Measurements from ENCODE around the gene WDR13. TPM values are rescaled to one million over a fixed set of nuclear protein-coding genes. Genes with fewer than 3 reads are reported as not detected.

Gene WDR13
- total RNA-seq, 1 donor: 88.7 TPM

Small RNA genes lying within 50 kb of the gene (small RNA-seq; reads per million reads assigned to genes)
- not detected for gene MRPL32P1

Other genes starting within 250 kb of the WDR13 start
- gene SSX3, start 240.8 kb upstream of the WDR13 start, total RNA-seq: not detected in 2 replicates
- not detected in 2 replicates for gene SSX4, start 214.0 kb upstream of the WDR13 start, total RNA-seq
- not detected in 2 replicates for gene SSX4B, start 185.5 kb upstream of the WDR13 start, total RNA-seq
- gene SLC38A5, start 127.2 kb upstream of the WDR13 start, total RNA-seq: 48.9 and 52.8 TPM in 2 replicates
- 67.3 and 67.5 TPM in 2 replicates for gene FTSJ1, start 121.3 kb upstream of the WDR13 start, total RNA-seq
- 12.4 and 13.8 TPM in 2 replicates for gene PORCN, start 88.5 kb upstream of the WDR13 start, total RNA-seq
- 45.6 and 64.8 TPM in 2 replicates for gene EBP, start 75.7 kb upstream of the WDR13 start, total RNA-seq
- gene TBC1D25, start 57.8 kb upstream of the WDR13 start, total RNA-seq: 8.8 and 10.1 TPM in 2 replicates
- gene RBM3, start 23.0 kb upstream of the WDR13 start, total RNA-seq: 441 and 527 TPM in 2 replicates
- gene WAS, start 86.3 kb downstream of the WDR13 start, total RNA-seq: 0.36 TPM in 1 of 2 replicates, not detected in the other
- gene SUV39H1, start 99.2 kb downstream of the WDR13 start, total RNA-seq: 2.5 and 2.7 TPM in 2 replicates
- gene GLOD5, start 164.3 kb downstream of the WDR13 start, total RNA-seq: not detected in 2 replicates
- not detected in 2 replicates for gene GATA1, start 189.1 kb downstream of the WDR13 start, total RNA-seq
- 30.1 and 30.4 TPM in 2 replicates for gene HDAC6, start 204.6 kb downstream of the WDR13 start, total RNA-seq
- gene ERAS, start 229.0 kb downstream of the WDR13 start, total RNA-seq: not detected in 2 replicates
- not detected in 2 replicates for gene PCSK1N, start 238.1 kb downstream of the WDR13 start, total RNA-seq

Measured in osteoblast (primary cell).